ENCODE measurements around the gene HSF4.

Gene HSF4

GRCh38 chr16:67185651-67186134 lies 21.1 kb downstream of the HSF4 start:
- DNase-seq: no peak

- DNase-seq: no peak
Observed at GRCh38 chr16:67186550-67186950, 22.0 kb downstream of the HSF4 start.

- DNase-seq: no peak
Observed at GRCh38 chr16:67187175-67187890, 22.8 kb downstream of the HSF4 start.

- DNase-seq: no peak
Observed at GRCh38 chr16:67188323-67188722, 23.8 kb downstream of the HSF4 start.

- DNase-seq: no peak
Observed at GRCh38 chr16:67188798-67189197, 24.3 kb downstream of the HSF4 start.

- DNase-seq: no peak
Observed at GRCh38 chr16:67190041-67190440, 25.5 kb downstream of the HSF4 start, which contains the start of gene EXOC3L1. Gene EXOC3L1, minus strand, starts transcription at chr16:67190136. Its CDS starts 460 bp downstream, at chr16:67189676.

- no peak for DNase-seq
Observed at GRCh38 chr16:67190448-67191399, 26.2 kb downstream of the HSF4 start.

GRCh38 chr16:67191411-67191994 lies 27.0 kb downstream of the HSF4 start:
- no peak for DNase-seq

GRCh38 chr16:67191995-67192681 lies 27.6 kb downstream of the HSF4 start, which contains the start of gene E2F4:
Gene E2F4, plus strand, starts transcription at chr16:67192155. Its CDS starts 73 bp downstream, at chr16:67192228.
- DNase-seq: peak; percentile 80

GRCh38 chr16:67192781-67193361 lies 28.3 kb downstream of the HSF4 start:
- no peak for DNase-seq

- DNase-seq: no peak
Observed at GRCh38 chr16:67193536-67193935, 29.0 kb downstream of the HSF4 start.

- DNase-seq: no peak
Observed at GRCh38 chr16:67194260-67194659, 29.7 kb downstream of the HSF4 start.

- no peak for DNase-seq
Observed at GRCh38 chr16:67195676-67196075, 31.1 kb downstream of the HSF4 start.

- no peak for DNase-seq
Observed at GRCh38 chr16:67196881-67197280, 32.3 kb downstream of the HSF4 start.

- no peak for DNase-seq
Observed at GRCh38 chr16:67197704-67198103, 33.2 kb downstream of the HSF4 start.

- no peak for DNase-seq
Observed at GRCh38 chr16:67198238-67198734, 33.7 kb downstream of the HSF4 start.

- DNase-seq: no peak
Observed at GRCh38 chr16:67199011-67199807, 34.7 kb downstream of the HSF4 start, which contains the start of gene ELMO3. Gene ELMO3, plus strand, starts transcription at chr16:67199131. Its CDS starts 196 bp downstream, at chr16:67199327.

GRCh38 chr16:67199808-67200198 lies 35.3 kb downstream of the HSF4 start:
- no peak for DNase-seq

- no peak for DNase-seq
Observed at GRCh38 chr16:67200491-67200890, 35.9 kb downstream of the HSF4 start.

GRCh38 chr16:67201411-67202345 lies 37.1 kb downstream of the HSF4 start:
- DNase-seq: no peak
